Esophagus muscularis mucosa (tissue), 4 donors: ENCODE measurements around the gene SGIP1. TPM values are rescaled to one million over a fixed set of nuclear protein-coding genes. Genes with fewer than 3 reads are reported as not detected.
A peak's percentile ranks its signal among the peaks of the same experiment; 100 is the strongest.

Experiments used
- DNase-seq: peaks from one replicate; pipeline ENCODE4 v3.0.0-alpha.2; 2017; ENCODE audit errors: extremely low spot score
- H3K27ac ChIP-seq, 4 donors: fragments of 200-600 bp; sonication (generic); replicated peaks in 1 of 4; 1 replicate in 3 of 4; 2 replicates in 1 of 4; pipeline ENCODE4 v1.5.1; 2016 to 2019; ENCODE audit warnings: mild to moderate bottlenecking in 1 of 4
- H3K27me3 ChIP-seq, 4 donors: fragments of 200-600 bp; sonication (generic); one replicate each; pipeline versions ENCODE4 v1.5.1 to v1.6.0; 2016 to 2019
- H3K36me3 ChIP-seq, 4 donors: fragments of 200-600 bp; sonication (generic); one replicate each; pipeline ENCODE4 v1.5.1; 2016 to 2019
- H3K4me1 ChIP-seq, 4 donors: fragments of 200-600 bp; sonication (generic); one replicate each; pipeline ENCODE4 v1.5.1; 2016 to 2019
- H3K4me3 ChIP-seq, 4 donors: fragments of 200-600 bp; sonication (generic); 1 replicate in 2 of 4; 2 replicates in 2 of 4; pipeline ENCODE4 v1.5.1; 2016 to 2019; ENCODE audit warnings: mild to moderate bottlenecking in 4 of 4, moderate library complexity in 1 of 4
- H3K9me3 ChIP-seq, 4 donors: fragments of 200-600 bp; sonication (generic); 1 replicate in 3 of 4; 2 replicates in 1 of 4; pipeline ENCODE4 v1.5.1; 2016 to 2019
- EP300 ChIP-seq: sonication (generic); formaldehyde crosslinking; IDR thresholded peaks from one replicate; pipeline ENCODE4 v1.6.1; 2017; ENCODE audit warnings: antibody characterized with exemption
- POLR2A ChIP-seq: fragments of 450-650 bp; IDR thresholded peaks from one replicate; pipeline ENCODE4 v1.6.1; 2017; ENCODE audit warnings: antibody characterized with exemption, moderate library complexity, mild to moderate bottlenecking, low read depth
- POLR2AphosphoS5 ChIP-seq, 2 donors: sonication (generic); formaldehyde crosslinking; IDR thresholded peaks; one replicate each; pipeline ENCODE4 v1.6.1; 2017; ENCODE audit warnings: antibody characterized with exemption in 2 of 2
- WGBS: methylation state at CpG from one replicate; pipeline ENCODE4 v1.1.5; 2018; 5-methylcytosine and 5-hydroxymethylcytosine counted together
- intact Hi-C: fragments of 100-400 bp; cut with DNase I; formaldehyde crosslinking; loops from one replicate; pipeline ENCODE4 v1.15.1; 2023
- total RNA-seq, 4 donors: library from RNA; depleted of rRNA; stranded (reverse); fragments of >200 nt; gene quantifications; one replicate each; pipeline versions ENCODE4 v1.1.0 to v1.2.1, GENCODE V29; 2016
- TF ChIP-seq, protein P1 (sequence below), 3 experiments: fragments of 200-600 bp in 2 of 3; fragments of 450-650 bp in 1 of 3; sonication (generic) in 2 of 3; IDR thresholded peaks; one replicate each; pipeline ENCODE4 v1.5.1; 2017 to 2019; ENCODE audit warnings: antibody characterized with exemption in 3 of 3, mild to moderate bottlenecking in 2 of 3, moderate library complexity in 1 of 3

Gene SGIP1
- total RNA-seq, 4 donors from 2014 or later = 9.1 to 16.2 (median 11.8) TPM

- intact Hi-C loops = no loop called here
- H3K27me3 ChIP-seq = no peaks in the 10 kb centered on the region
- peak overlapping the region in 1 of 4 donors; percentile 44 for H3K27ac ChIP-seq
- peaks cover 0 to 5% (median 0%) of the 10 kb centered on the region in 4 donors for H3K4me1 ChIP-seq
- no peaks in the 10 kb centered on the region for H3K9me3 ChIP-seq
- no peak overlapping the region for H3K4me3 ChIP-seq
- WGBS = 98% methylated on average over 2 of the region's 2 CpGs
- no peak for TF ChIP-seq POLR2AphosphoS5 (IDR thresholded peaks at IDR 0.05)
- no peak for TF ChIP-seq EP300
- TF ChIP-seq, protein P1, sequence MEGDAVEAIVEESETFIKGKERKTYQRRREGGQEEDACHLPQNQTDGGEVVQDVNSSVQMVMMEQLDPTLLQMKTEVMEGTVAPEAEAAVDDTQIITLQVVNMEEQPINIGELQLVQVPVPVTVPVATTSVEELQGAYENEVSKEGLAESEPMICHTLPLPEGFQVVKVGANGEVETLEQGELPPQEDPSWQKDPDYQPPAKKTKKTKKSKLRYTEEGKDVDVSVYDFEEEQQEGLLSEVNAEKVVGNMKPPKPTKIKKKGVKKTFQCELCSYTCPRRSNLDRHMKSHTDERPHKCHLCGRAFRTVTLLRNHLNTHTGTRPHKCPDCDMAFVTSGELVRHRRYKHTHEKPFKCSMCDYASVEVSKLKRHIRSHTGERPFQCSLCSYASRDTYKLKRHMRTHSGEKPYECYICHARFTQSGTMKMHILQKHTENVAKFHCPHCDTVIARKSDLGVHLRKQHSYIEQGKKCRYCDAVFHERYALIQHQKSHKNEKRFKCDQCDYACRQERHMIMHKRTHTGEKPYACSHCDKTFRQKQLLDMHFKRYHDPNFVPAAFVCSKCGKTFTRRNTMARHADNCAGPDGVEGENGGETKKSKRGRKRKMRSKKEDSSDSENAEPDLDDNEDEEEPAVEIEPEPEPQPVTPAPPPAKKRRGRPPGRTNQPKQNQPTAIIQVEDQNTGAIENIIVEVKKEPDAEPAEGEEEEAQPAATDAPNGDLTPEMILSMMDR (IDR thresholded peaks at IDR 0.05) = no peak
- TF ChIP-seq POLR2A = no peak
- no peak for DNase-seq
- no peaks in the 10 kb centered on the region for H3K36me3 ChIP-seq
Measured at GRCh38 chr1:66607458-66607857, 73.5 kb downstream of the SGIP1 start.

DNA sequence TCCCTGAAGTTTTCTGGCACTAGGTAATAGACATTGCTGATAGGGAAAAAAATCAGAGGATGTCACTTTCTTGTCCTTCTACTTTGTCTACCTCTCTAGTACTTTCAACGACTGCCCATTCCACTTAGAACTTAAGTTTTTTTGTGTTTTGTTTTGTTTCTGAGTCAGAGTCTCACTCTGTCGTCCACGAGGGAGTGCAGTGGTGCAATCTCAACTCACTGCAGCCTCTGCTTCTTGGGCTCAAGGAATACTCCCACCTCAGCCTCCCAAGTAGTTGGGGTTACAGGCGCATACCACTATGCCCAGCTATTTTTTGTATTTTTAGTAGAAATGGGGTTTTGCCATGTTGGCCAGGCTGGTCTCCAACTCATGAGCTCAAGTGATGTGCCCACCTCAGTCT lies 79.2 kb downstream of the SGIP1 start:
- intact Hi-C loops = no loop called here
- 91% methylated on average over 4 of the region's 4 CpGs for WGBS

DNA sequence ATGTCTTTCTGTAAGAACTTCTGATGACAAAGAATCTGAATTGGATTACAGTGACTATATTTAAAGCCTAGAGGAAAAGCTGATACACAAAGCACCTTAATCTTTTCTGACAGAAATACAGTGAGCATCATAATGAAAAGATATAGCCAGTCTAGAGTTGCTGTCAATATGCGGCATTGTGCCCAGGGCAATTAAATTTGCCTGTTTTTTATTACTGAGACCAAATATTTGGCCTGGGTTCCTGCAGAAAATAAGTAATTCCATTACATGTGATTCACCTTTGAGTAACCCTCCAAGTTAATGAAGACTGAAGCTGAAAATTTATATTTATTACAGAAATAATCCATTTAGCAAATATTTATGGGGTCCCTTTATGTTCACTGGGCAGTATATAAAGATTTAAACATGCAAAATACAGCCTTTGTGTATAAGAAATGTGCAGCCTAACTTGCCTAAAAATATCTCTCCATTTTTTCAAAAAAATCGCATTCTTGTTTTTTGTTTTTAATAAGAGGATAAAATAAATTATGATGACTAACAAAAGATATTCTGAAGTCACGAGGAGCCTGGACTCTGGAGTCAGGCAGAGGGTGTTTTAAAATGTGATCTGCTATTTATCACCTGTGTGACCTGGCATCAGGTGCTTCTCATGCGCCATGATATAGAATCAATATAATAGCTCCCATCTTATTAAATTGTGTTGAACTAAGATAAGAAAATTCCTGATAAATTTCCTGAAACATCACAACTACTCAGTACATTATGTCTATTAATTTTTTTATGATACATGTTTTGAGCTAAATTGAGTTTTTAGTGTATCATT lies 83.6 kb downstream of the SGIP1 start:
- Histone ChIP-seq H3K9me3 (no peaks in the 10 kb centered on the region), H3K4me1 (peaks cover 0 to 17% (median 3%) of the 10 kb centered on the region in 4 donors), H3K4me3 (no peak overlapping the region), H3K36me3 (no peaks in the 10 kb centered on the region), H3K27ac (no peak overlapping the region), H3K27me3 (no peaks in the 10 kb centered on the region)
- DNase-seq = no peak
- WGBS = 72% methylated on average over 4 of the region's 4 CpGs
- TF ChIP-seq, protein P1 (IDR thresholded peaks at IDR 0.05) = no peak
- TF ChIP-seq POLR2AphosphoS5 (IDR thresholded peaks at IDR 0.05) (no peak), POLR2A (no peak), EP300 (no peak)
- intact Hi-C loops = no loop called here

More for the DNA sequence above, 79.2 kb downstream of the SGIP1 start:
- no peaks in the 10 kb centered on the region for H3K4me1 ChIP-seq
- no peaks in the 10 kb centered on the region for H3K9me3 ChIP-seq
- H3K27me3 ChIP-seq = no peaks in the 10 kb centered on the region
- H3K4me3 ChIP-seq = no peak overlapping the region
- no peak for TF ChIP-seq POLR2A
- TF ChIP-seq, protein P1 (IDR thresholded peaks at IDR 0.05) = no peak
- TF ChIP-seq EP300 = no peak
- TF ChIP-seq POLR2AphosphoS5 (IDR thresholded peaks at IDR 0.05) = no peak
- H3K36me3 ChIP-seq = no peaks in the 10 kb centered on the region
- H3K27ac ChIP-seq = no peak overlapping the region
- DNase-seq = no peak

- intact Hi-C loops = no loop called here
- Histone ChIP-seq H3K27me3 (no peaks in the 10 kb centered on the region), H3K27ac (no peak overlapping the region), H3K4me3 (no peak overlapping the region), H3K9me3 (no peaks in the 10 kb centered on the region), H3K36me3 (no peaks in the 10 kb centered on the region), H3K4me1 (peaks cover 0 to 17% (median 3%) of the 10 kb centered on the region in 4 donors)
- TF ChIP-seq, protein P1 (IDR thresholded peaks at IDR 0.05) = no peak
- TF ChIP-seq EP300 (no peak), POLR2AphosphoS5 (IDR thresholded peaks at IDR 0.05) (no peak), POLR2A (no peak)
- no peak for DNase-seq
Measured at GRCh38 chr1:66618390-66618789, 84.4 kb downstream of the SGIP1 start.
